K562 (cell line): ENCODE measurements around the gene TBC1D17. TPM values are rescaled to one million over a fixed set of nuclear protein-coding genes. Genes with fewer than 3 reads are reported as not detected.
A peak's percentile ranks its signal among the peaks of the same experiment; 100 is the strongest.

Experiments used
- ARID1B ChIP-seq: fragments of 450-650 bp; IDR thresholded peaks from 2 replicates; pipeline ENCODE4 v1.6.1; 2016; ENCODE audit warnings: antibody characterized with exemption, mild to moderate bottlenecking, inconsistent platforms
- ARID2 ChIP-seq: fragments of 450-650 bp; IDR thresholded peaks from 2 replicates; pipeline ENCODE4 v1.6.1; 2017; ENCODE audit warnings: antibody characterized with exemption, mild to moderate bottlenecking
- ARID3B ChIP-seq: fragments of 250-450 bp; sonication (Bioruptor Pico); IDR thresholded peaks from 2 replicates; pipeline ENCODE4 v1.4.0; 2020; ENCODE audit warnings: borderline replicate concordance
- BCL6 ChIP-seq: fragments of 250-450 bp; sonication (Bioruptor Pico); IDR thresholded peaks from 2 replicates; pipeline ENCODE4 v1.4.0; 2020
- CLOCK ChIP-seq: fragments of 250-450 bp; sonication (Bioruptor Pico); IDR thresholded peaks from 2 replicates; pipeline ENCODE4 v1.4.0; 2020; ENCODE audit warnings: mild to moderate bottlenecking, moderate library complexity, borderline replicate concordance
- FOXK2 ChIP-seq, 2 experiments: fragments of 450-650 bp; IDR thresholded peaks in 1 of 2; conservative IDR thresholded peaks in 1 of 2; 2 replicates each; pipeline ENCODE4 v1.6.1; 2016; ENCODE audit warnings: low read depth in 2 of 2, mild to moderate bottlenecking in 1 of 2
- JUN ChIP-seq, 2 experiments: sonication (generic) in 1 of 2; formaldehyde crosslinking in 1 of 2; IDR thresholded peaks; 2 replicates each; pipeline versions ENCODE4 v1.6.1 to v1.8.0; 2012 to 2022; ENCODE audit warnings: borderline replicate concordance in 2 of 2, mild to moderate bottlenecking in 2 of 2, improper control_type of control experiment in 1 of 2, low read depth in 1 of 2, low read length in 1 of 2, missing genetic modification reagents in 1 of 2
- MCM2 ChIP-seq: fragments of 450-650 bp; IDR thresholded peaks from 2 replicates; pipeline ENCODE4 v1.6.1; 2017; ENCODE audit warnings: low read depth, mild to moderate bottlenecking
- MXD1 ChIP-seq: fragments of 250-450 bp; sonication (Bioruptor Pico); IDR thresholded peaks from 2 replicates; pipeline ENCODE4 v1.8.0; 2021; ENCODE audit warnings: borderline replicate concordance, mild to moderate bottlenecking, moderate library complexity; ENCODE audit not compliant: poor library complexity, severe bottlenecking
- NBN ChIP-seq: fragments of 450-650 bp; IDR thresholded peaks from 2 replicates; pipeline ENCODE4 v1.6.1; 2016; ENCODE audit warnings: low read depth, mild to moderate bottlenecking
- NR2C1 ChIP-seq, 2 experiments: fragments of 450-650 bp; IDR thresholded peaks; 2 replicates each; pipeline ENCODE4 v1.6.1; 2017; ENCODE audit warnings: mild to moderate bottlenecking in 2 of 2, antibody characterized with exemption in 1 of 2, inconsistent platforms in 1 of 2, missing compliant biosample characterization in 1 of 2, missing genetic modification characterization in 1 of 2
- PRPF4 ChIP-seq: fragments of 200-400 bp; formaldehyde crosslinking; IDR thresholded peaks from one replicate; pipeline ENCODE4 v1.6.1; 2017; ENCODE audit warnings: low read length, low read depth, mild to moderate bottlenecking; ENCODE audit not compliant: insufficient read depth, poor library complexity, severe bottlenecking
- ZC3H8 ChIP-seq: fragments of 450-650 bp; IDR thresholded peaks from 2 replicates; pipeline ENCODE4 v1.6.1; 2017
- ZFX ChIP-seq: sonication (generic); formaldehyde crosslinking; IDR thresholded peaks from 2 replicates; pipeline ENCODE4 v1.8.0; 2022; ENCODE audit warnings: mild to moderate bottlenecking, missing genetic modification reagents, moderate library complexity
- ZNF431 ChIP-seq: sonication (generic); formaldehyde crosslinking; IDR thresholded peaks from 2 replicates; pipeline ENCODE4 v1.8.0; 2022; ENCODE audit warnings: mild to moderate bottlenecking, missing genetic modification reagents
- ZNF445 ChIP-seq: fragments of 250-450 bp; sonication (Bioruptor Pico); IDR thresholded peaks from 2 replicates; pipeline ENCODE4 v1.4.0; 2020; ENCODE audit warnings: low read depth, mild to moderate bottlenecking, moderate library complexity
- ZNF668 ChIP-seq: fragments of 250-450 bp; sonication (Bioruptor Pico); IDR thresholded peaks from 2 replicates; pipeline ENCODE4 v1.8.0; 2022; ENCODE audit warnings: mild to moderate bottlenecking, inconsistent platforms
- polyA plus RNA-seq, 8 experiments: library from polyadenylated mRNA; depleted of rRNA in 4 of 8; stranded (reverse) in 5 of 8; unstranded in 3 of 8; fragments of >200 nt; fragmentation: Nextera tagmentation in 2 of 8; fragmentation: Illumina TruSeq in 1 of 8; extraction: Ambion mirVana in 2 of 8; extraction: Trizol in 1 of 8; gene quantifications; 2 replicates each; pipeline versions ENCODE4 v1.2.1 to v1.2.3, GENCODE V29; 2011 to 2014; ENCODE audit warnings: inconsistent platforms in 1 of 8, missing spikeins in 1 of 8
- total RNA-seq, 7 experiments: library from RNA; depleted of rRNA in 6 of 7; stranded (reverse); fragments of >200 nt in 6 of 7; fragmentation: Illumina TruSeq in 2 of 7; extraction: Trizol in 2 of 7; gene quantifications; 2 replicates each; pipeline versions ENCODE4 v1.2.1 to v1.2.3, GENCODE V29; 2011 to 2021; ENCODE audit warnings: low replicate concordance in 1 of 7
- TF ChIP-seq, protein P1 (sequence below): fragments of 250-450 bp; sonication (Bioruptor Pico); IDR thresholded peaks from 2 replicates; pipeline ENCODE4 v1.5.0; 2021
- TF ChIP-seq, protein P2 (sequence below): fragments of 450-650 bp; formaldehyde crosslinking; conservative IDR thresholded peaks from 2 replicates; pipeline ENCODE4 v1.4.0; 2022; ENCODE audit warnings: mild to moderate bottlenecking, missing genetic modification characterization

The TBC1D17 gene
- total and polyA plus RNA-seq, 9 of the 15 experiments (the other 6 are each of a cell fraction or from before 2014, with no cell fraction given) = 0.42 to 16.0 (median 3.8) TPM

DNA sequence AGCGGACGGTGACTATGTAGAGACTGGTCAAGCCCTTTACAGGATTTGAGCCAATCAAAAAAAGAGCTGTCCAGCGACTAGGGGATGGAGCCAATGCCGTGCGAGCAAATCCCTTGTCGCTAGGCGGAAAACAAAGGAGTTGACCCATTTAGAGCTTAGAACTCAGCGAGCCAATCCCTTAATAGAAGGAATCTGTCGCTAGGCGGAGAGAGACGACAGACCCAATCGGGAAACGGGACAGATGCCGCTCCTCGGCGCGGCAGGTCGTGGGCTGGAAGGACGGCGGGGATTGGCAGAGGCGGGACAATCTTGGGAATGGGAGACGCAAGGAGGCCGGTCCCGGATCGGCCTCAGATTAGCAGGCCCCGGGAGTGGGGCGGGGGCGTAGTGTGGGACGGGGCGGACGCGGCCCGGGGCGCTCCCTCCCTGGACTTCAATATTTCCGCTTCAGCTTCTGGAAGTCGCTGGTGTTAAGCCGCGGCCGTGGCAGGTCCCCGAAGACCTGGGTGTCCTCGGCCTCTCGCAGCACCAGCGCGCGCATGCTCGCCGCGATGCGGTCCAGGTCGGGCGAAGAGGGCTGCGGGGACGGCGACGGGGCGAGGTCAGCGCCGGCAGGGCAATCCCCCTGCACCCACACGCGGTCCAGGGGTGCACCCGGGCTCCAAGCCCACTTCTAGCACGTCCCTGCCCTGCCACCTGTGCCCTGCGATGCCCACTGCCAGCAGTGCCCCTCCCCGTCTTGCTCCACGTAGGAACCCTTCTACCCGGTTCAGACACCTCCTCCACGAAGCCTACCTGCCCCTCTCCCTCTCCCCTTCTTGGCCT is 7.8 kb upstream of the TBC1D17 start (continued):
- no peak for TF ChIP-seq NR2C1 (IDR thresholded peaks at IDR 0.05)
- TF ChIP-seq NR2C1 (tag; IDR thresholded peaks at IDR 0.05) = no peak
- TF ChIP-seq JUN (IDR thresholded peaks at IDR 0.05; ENCODE audit: borderline replicate concordance, low read depth, low read length) = peak; percentile 28; the same call in 1 of the 2 replicates
- TF ChIP-seq JUN (CRISPR knock-in tag; IDR thresholded peaks at IDR 0.05; ENCODE audit: borderline replicate concordance) = no peak
- TF ChIP-seq MXD1 = no peak
- no peak for TF ChIP-seq CLOCK
- TF ChIP-seq MCM2 = no peak
- TF ChIP-seq, protein P1, sequence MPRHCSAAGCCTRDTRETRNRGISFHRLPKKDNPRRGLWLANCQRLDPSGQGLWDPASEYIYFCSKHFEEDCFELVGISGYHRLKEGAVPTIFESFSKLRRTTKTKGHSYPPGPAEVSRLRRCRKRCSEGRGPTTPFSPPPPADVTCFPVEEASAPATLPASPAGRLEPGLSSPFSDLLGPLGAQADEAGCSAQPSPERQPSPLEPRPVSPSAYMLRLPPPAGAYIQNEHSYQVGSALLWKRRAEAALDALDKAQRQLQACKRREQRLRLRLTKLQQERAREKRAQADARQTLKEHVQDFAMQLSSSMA (CRISPR knock-in tag) = 0 out of 2 replicates have a peak, but pooled peaks have one; percentile 25
- no peak for TF ChIP-seq PRPF4
- no peak for TF ChIP-seq ZNF668
- TF ChIP-seq NBN = no peak
- TF ChIP-seq ZFX (CRISPR knock-in tag) = peak; percentile 82
- no peak for TF ChIP-seq ZNF445
- TF ChIP-seq ZC3H8 = no peak
- TF ChIP-seq ARID3B = no peak
- TF ChIP-seq ARID2 = no peak
- TF ChIP-seq, protein P2, sequence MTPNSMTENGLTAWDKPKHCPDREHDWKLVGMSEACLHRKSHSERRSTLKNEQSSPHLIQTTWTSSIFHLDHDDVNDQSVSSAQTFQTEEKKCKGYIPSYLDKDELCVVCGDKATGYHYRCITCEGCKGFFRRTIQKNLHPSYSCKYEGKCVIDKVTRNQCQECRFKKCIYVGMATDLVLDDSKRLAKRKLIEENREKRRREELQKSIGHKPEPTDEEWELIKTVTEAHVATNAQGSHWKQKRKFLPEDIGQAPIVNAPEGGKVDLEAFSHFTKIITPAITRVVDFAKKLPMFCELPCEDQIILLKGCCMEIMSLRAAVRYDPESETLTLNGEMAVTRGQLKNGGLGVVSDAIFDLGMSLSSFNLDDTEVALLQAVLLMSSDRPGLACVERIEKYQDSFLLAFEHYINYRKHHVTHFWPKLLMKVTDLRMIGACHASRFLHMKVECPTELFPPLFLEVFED = no peak
- TF ChIP-seq ZNF431 (CRISPR knock-in tag) = 0 out of 2 replicates have a peak, but pooled peaks have one; percentile 21
- no peak for TF ChIP-seq BCL6 (CRISPR knock-in tag)
- TF ChIP-seq FOXK2 (conservative IDR thresholded peaks at IDR 0.05 in 1 of 2, IDR thresholded peaks at IDR 0.05 in 1 of 2; ENCODE audit: low read depth in 2 of 2) = 0 out of 4 replicates have a peak, but pooled peaks of 1 of the 2 experiments have one; percentile 13
- no peak; the same call in 1 of the 2 replicates for TF ChIP-seq ARID1B
